ENCODE measurements around the gene SBF2. TPM values are rescaled to one million over a fixed set of nuclear protein-coding genes. Genes with fewer than 3 reads are reported as not detected.

Gene SBF2
- total and polyA plus RNA-seq, 9 of the 15 experiments (the other 6 are each of a cell fraction or from before 2014, with no cell fraction given), result 0.80 to 9.5 (median 5.0) TPM

GRCh38 chr11:10192036-10192435, 102.0 kb downstream of the SBF2 start:
- FAIRE-seq (no peak), ATAC-seq (no peak), DNase-seq (ENCODE audit: extremely low read depth in 1 of 4, low spot score in 3 of 4) (no peak)
- no peak overlapping the region for H3K27ac ChIP-seq (ENCODE audit: extremely low read depth, low read depth, low read length)
- H3K36me3 ChIP-seq (ENCODE audit: control insufficient read depth, insufficient read depth, low read length), result no peaks in the 10 kb centered on the region
- H2AFZ ChIP-seq (ENCODE audit: low read depth, low read length), result no peak overlapping the region
- no peak overlapping the region for H3K9ac ChIP-seq (ENCODE audit: insufficient read depth in 1 of 2, low read depth in 2 of 2, low read length in 2 of 2)
- H3K9me1 ChIP-seq (ENCODE audit: control insufficient read depth, insufficient read depth, low read length), result no peaks in the 10 kb centered on the region
- ChIA-PET POLR2A (interaction anchor here (0.7 kb wide), 1 partner anchor 49 kb away, joined by 3 read pairs; no protein-coding TSS in a partner anchor), CTCF (ENCODE audit: low intra/inter-chr PET ratio) (no interaction called here)
- in situ Hi-C loops (cut with MboI), result no loop called here
- H3K4me3 ChIP-seq, result no peak overlapping the region
- H3K27me3 ChIP-seq (ENCODE audit: control insufficient read depth in 2 of 2, insufficient read depth in 2 of 2, low read length in 2 of 2), result no peaks in the 10 kb centered on the region; a peak in 1 of 5 replicates
- H4K20me1 ChIP-seq (replicated peaks; ENCODE audit: control insufficient read depth, insufficient read depth, low read length), result no peaks in the 10 kb centered on the region
- BruUV-seq (replicated peaks), result no TSS peak
- no peaks in the 10 kb centered on the region for H3K4me1 ChIP-seq (replicated peaks in 1 of 2; ENCODE audit: control insufficient read depth in 2 of 2, insufficient read depth in 2 of 2, low read length in 2 of 2)
- no peaks in the 10 kb centered on the region for H3K9me3 ChIP-seq (replicated peaks; ENCODE audit: control insufficient read depth, insufficient read depth, low read depth, low read length)
- WGBS (ENCODE audit: insufficient coverage, low coverage, missing lambda C conversion rate), result 4% methylated on average over 2 of the region's 2 CpGs
- intact Hi-C loops (cut with micrococcal nuclease), result no loop called here
- no peaks in the 10 kb centered on the region for H3K79me2 ChIP-seq (ENCODE audit: control insufficient read depth, insufficient read depth, low read length)
- H3K4me2 ChIP-seq (ENCODE audit: insufficient read depth, low read length), result no peak overlapping the region
- TF ChIP-seq POLR3A (IDR thresholded peaks at IDR 0.05; ENCODE audit: borderline replicate concordance, extremely low read depth, insufficient read depth, insufficient read length) (no peak), ZNF133 (CRISPR knock-in tag; IDR thresholded peaks at IDR 0.05) (no peak), TEAD2 (tag; IDR thresholded peaks at IDR 0.05) (no peak), ZC3H8 (IDR thresholded peaks at IDR 0.05) (no peak), ZNF398 (CRISPR knock-in tag; IDR thresholded peaks at IDR 0.05) (no peak), CREB5 (CRISPR knock-in tag; IDR thresholded peaks at IDR 0.05) (no peak), SETDB1 (IDR thresholded peaks at IDR 0.05; ENCODE audit: low read length) (no peak), ETV5 (CRISPR knock-in tag; IDR thresholded peaks at IDR 0.05; ENCODE audit: low read depth) (no peak), RNF219 (CRISPR knock-in tag; IDR thresholded peaks at IDR 0.05) (no peak), SMAD2 (IDR thresholded peaks at IDR 0.05; ENCODE audit: low read depth, low read length) (no peak), PYGO2 (tag; IDR thresholded peaks at IDR 0.05) (no peak), STAG1 (CRISPR knock-in tag; IDR thresholded peaks at IDR 0.05; ENCODE audit: borderline replicate concordance) (no peak)
- TF ChIP-seq, protein P1, sequence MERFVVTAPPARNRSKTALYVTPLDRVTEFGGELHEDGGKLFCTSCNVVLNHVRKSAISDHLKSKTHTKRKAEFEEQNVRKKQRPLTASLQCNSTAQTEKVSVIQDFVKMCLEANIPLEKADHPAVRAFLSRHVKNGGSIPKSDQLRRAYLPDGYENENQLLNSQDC (CRISPR knock-in tag; IDR thresholded peaks at IDR 0.05), result no peak
- TF ChIP-seq, protein P2, sequence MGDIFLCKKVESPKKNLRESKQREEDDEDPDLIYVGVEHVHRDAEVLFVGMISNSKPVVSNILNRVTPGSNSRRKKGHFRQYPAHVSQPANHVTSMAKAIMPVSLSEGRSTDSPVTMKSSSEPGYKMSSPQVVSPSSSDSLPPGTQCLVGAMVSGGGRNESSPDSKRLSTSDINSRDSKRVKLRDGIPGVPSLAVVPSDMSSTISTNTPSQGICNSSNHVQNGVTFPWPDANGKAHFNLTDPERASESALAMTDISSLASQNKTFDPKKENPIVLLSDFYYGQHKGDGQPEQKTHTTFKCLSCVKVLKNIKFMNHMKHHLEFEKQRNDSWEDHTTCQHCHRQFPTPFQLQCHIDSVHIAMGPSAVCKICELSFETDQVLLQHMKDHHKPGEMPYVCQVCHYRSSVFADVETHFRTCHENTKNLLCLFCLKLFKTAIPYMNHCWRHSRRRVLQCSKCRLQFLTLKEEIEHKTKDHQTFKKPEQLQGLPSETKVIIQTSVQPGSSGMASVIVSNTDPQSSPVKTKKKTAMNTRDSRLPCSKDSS (IDR thresholded peaks at IDR 0.05; ENCODE audit: low read depth, partially characterized antibody), result no peak
- TF ChIP-seq, protein P3, sequence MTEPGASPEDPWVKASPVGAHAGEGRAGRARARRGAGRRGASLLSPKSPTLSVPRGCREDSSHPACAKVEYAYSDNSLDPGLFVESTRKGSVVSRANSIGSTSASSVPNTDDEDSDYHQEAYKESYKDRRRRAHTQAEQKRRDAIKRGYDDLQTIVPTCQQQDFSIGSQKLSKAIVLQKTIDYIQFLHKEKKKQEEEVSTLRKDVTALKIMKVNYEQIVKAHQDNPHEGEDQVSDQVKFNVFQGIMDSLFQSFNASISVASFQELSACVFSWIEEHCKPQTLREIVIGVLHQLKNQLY (CRISPR knock-in tag; conservative IDR thresholded peaks at IDR 0.05), result no peak
